ENCODE results near the gene HNF1B. TPM values are rescaled to one million over a fixed set of nuclear protein-coding genes. Genes with fewer than 3 reads are reported as not detected.

The HNF1B gene
- polyA plus RNA-seq, 4 donors: 10.0 to 29.2 (median 15.0) TPM

GRCh38 chr17:37754363-37754762 lies 9.5 kb upstream of the HNF1B start:
- Histone ChIP-seq H3K27me3 (ENCODE audit: control insufficient read depth in 3 of 3, insufficient read depth in 3 of 3, low read length in 3 of 3) (no peaks in the 10 kb centered on the region), H3K4me3 (ENCODE audit: low read depth in 1 of 3, low read length in 3 of 3) (no peak overlapping the region), H3K9me3 (ENCODE audit: control insufficient read depth in 2 of 2, insufficient read depth in 1 of 2, low read depth in 1 of 2, low read length in 1 of 2) (no peaks in the 10 kb centered on the region), H3K4me1 (ENCODE audit: control insufficient read depth in 3 of 3, insufficient read depth in 2 of 3, low read depth in 1 of 3, low read length in 2 of 3) (peaks cover 0 to 2% (median 0%) of the 10 kb centered on the region in 3 donors), H3K36me3 (ENCODE audit: control insufficient read depth in 3 of 3, insufficient read depth in 2 of 3, low read depth in 1 of 3, low read length in 3 of 3) (no peaks in the 10 kb centered on the region), H3K27ac (ENCODE audit: low read depth in 1 of 3, low read length in 2 of 3) (no peak overlapping the region)
- no peak for DNase-seq
- 87 to 98% (median 97%) methylated on average over 5 of the region's 5 CpGs for WGBS, 3 donors
- FAIRE-seq: no peak

GRCh38 chr17:37752482-37752881 lies 7.6 kb upstream of the HNF1B start:
- H3K27me3 ChIP-seq (ENCODE audit: control insufficient read depth in 3 of 3, insufficient read depth in 3 of 3, low read length in 3 of 3): peaks cover 0 to 2% (median 0%) of the 10 kb centered on the region in 3 donors
- no peak overlapping the region for H3K27ac ChIP-seq (ENCODE audit: low read depth in 1 of 3, low read length in 2 of 3)
- peaks cover 0 to 4% (median 0%) of the 10 kb centered on the region in 3 donors for H3K4me1 ChIP-seq (ENCODE audit: control insufficient read depth in 3 of 3, insufficient read depth in 2 of 3, low read depth in 1 of 3, low read length in 2 of 3)
- DNase-seq (no peak), FAIRE-seq (no peak)
- H3K4me3 ChIP-seq (ENCODE audit: low read depth in 1 of 3, low read length in 3 of 3): no peak overlapping the region
- H3K9me3 ChIP-seq (ENCODE audit: control insufficient read depth in 2 of 2, insufficient read depth in 1 of 2, low read depth in 1 of 2, low read length in 1 of 2): no peaks in the 10 kb centered on the region
- H3K36me3 ChIP-seq (ENCODE audit: control insufficient read depth in 3 of 3, insufficient read depth in 2 of 3, low read depth in 1 of 3, low read length in 3 of 3): peaks cover 0 to 4% (median 0%) of the 10 kb centered on the region in 3 donors
- 48 to 74% (median 64%) methylated on average over 5 of the region's 5 CpGs for WGBS, 3 donors

- H3K4me1 ChIP-seq (ENCODE audit: control insufficient read depth in 3 of 3, insufficient read depth in 2 of 3, low read depth in 1 of 3, low read length in 2 of 3): peaks cover 0 to 15% (median 0%) of the 10 kb centered on the region in 3 donors
- 57 to 67% (median 57%) methylated on average over 10 of the region's 10 CpGs for WGBS, 3 donors
- H3K27ac ChIP-seq (ENCODE audit: low read depth in 1 of 3, low read length in 2 of 3): no peak overlapping the region
- no peak for DNase-seq
- peaks cover 0 to 4% (median 0%) of the 10 kb centered on the region in 3 donors for H3K36me3 ChIP-seq (ENCODE audit: control insufficient read depth in 3 of 3, insufficient read depth in 2 of 3, low read depth in 1 of 3, low read length in 3 of 3)
- peaks cover 0 to 6% (median 2%) of the 10 kb centered on the region in 3 donors for H3K27me3 ChIP-seq (ENCODE audit: control insufficient read depth in 3 of 3, insufficient read depth in 3 of 3, low read length in 3 of 3)
- H3K9me3 ChIP-seq (ENCODE audit: control insufficient read depth in 2 of 2, insufficient read depth in 1 of 2, low read depth in 1 of 2, low read length in 1 of 2): no peaks in the 10 kb centered on the region
- no peak for FAIRE-seq
- no peak overlapping the region for H3K4me3 ChIP-seq (ENCODE audit: low read depth in 1 of 3, low read length in 3 of 3)
These were observed 6.1 kb upstream of the HNF1B start for GRCh38 chr17:37750768-37751475.

- Histone ChIP-seq H3K4me1 (ENCODE audit: control insufficient read depth in 3 of 3, insufficient read depth in 2 of 3, low read depth in 1 of 3, low read length in 2 of 3) (peaks cover 0 to 15% (median 0%) of the 10 kb centered on the region in 3 donors), H3K27ac (ENCODE audit: low read depth in 1 of 3, low read length in 2 of 3) (no peak overlapping the region), H3K27me3 (ENCODE audit: control insufficient read depth in 3 of 3, insufficient read depth in 3 of 3, low read length in 3 of 3) (peaks cover 0 to 10% (median 4%) of the 10 kb centered on the region in 3 donors), H3K36me3 (ENCODE audit: control insufficient read depth in 3 of 3, insufficient read depth in 2 of 3, low read depth in 1 of 3, low read length in 3 of 3) (peaks cover 0 to 8% (median 0%) of the 10 kb centered on the region in 3 donors), H3K9me3 (ENCODE audit: control insufficient read depth in 2 of 2, insufficient read depth in 1 of 2, low read depth in 1 of 2, low read length in 1 of 2) (no peaks in the 10 kb centered on the region), H3K4me3 (ENCODE audit: low read depth in 1 of 3, low read length in 3 of 3) (no peak overlapping the region)
- DNase-seq (no peak), FAIRE-seq (no peak)
- WGBS, 3 donors: 60 to 67% (median 66%) methylated on average over 5 of the region's 5 CpGs
These were observed 5.4 kb upstream of the HNF1B start for GRCh38 chr17:37750292-37750691.

GRCh38 chr17:37747222-37747621 lies 2.4 kb upstream of the HNF1B start:
- no peak for FAIRE-seq
- Histone ChIP-seq H3K27me3 (ENCODE audit: control insufficient read depth in 3 of 3, insufficient read depth in 3 of 3, low read length in 3 of 3) (peaks cover 0 to 22% (median 18%) of the 10 kb centered on the region in 3 donors), H3K36me3 (ENCODE audit: control insufficient read depth in 3 of 3, insufficient read depth in 2 of 3, low read depth in 1 of 3, low read length in 3 of 3) (peaks cover 0 to 8% (median 0%) of the 10 kb centered on the region in 3 donors), H3K9me3 (ENCODE audit: control insufficient read depth in 2 of 2, insufficient read depth in 1 of 2, low read depth in 1 of 2, low read length in 1 of 2) (no peaks in the 10 kb centered on the region), H3K4me3 (ENCODE audit: low read depth in 1 of 3, low read length in 3 of 3) (peak overlapping the region in 2 of 3 donors; percentile 85 to 92), H3K4me1 (ENCODE audit: control insufficient read depth in 3 of 3, insufficient read depth in 2 of 3, low read depth in 1 of 3, low read length in 2 of 3) (peaks cover 0 to 15% (median 0%) of the 10 kb centered on the region in 3 donors), H3K27ac (ENCODE audit: low read depth in 1 of 3, low read length in 2 of 3) (peak overlapping the region in 1 of 3 donors; percentile 97)
- peak in 1 of 2 donors; percentile 23 for DNase-seq
- 34 to 63% (median 56%) methylated on average over 2 of the region's 2 CpGs for WGBS, 3 donors

GRCh38 chr17:37746617-37747016 lies 1.8 kb upstream of the HNF1B start:
- H3K4me3 ChIP-seq (ENCODE audit: low read depth in 1 of 3, low read length in 3 of 3): peak overlapping the region in 2 of 3 donors; percentile 85 to 92
- peak in 1 of 2 donors; percentile 38 for DNase-seq
- H3K36me3 ChIP-seq (ENCODE audit: control insufficient read depth in 3 of 3, insufficient read depth in 2 of 3, low read depth in 1 of 3, low read length in 3 of 3): peaks cover 0 to 8% (median 0%) of the 10 kb centered on the region in 3 donors
- 30 to 43% (median 43%) methylated on average over 2 of the region's 2 CpGs for WGBS, 3 donors
- no peak for FAIRE-seq
- H3K9me3 ChIP-seq (ENCODE audit: control insufficient read depth in 2 of 2, insufficient read depth in 1 of 2, low read depth in 1 of 2, low read length in 1 of 2): no peaks in the 10 kb centered on the region
- peaks cover 0 to 27% (median 24%) of the 10 kb centered on the region in 3 donors for H3K27me3 ChIP-seq (ENCODE audit: control insufficient read depth in 3 of 3, insufficient read depth in 3 of 3, low read length in 3 of 3)
- H3K4me1 ChIP-seq (ENCODE audit: control insufficient read depth in 3 of 3, insufficient read depth in 2 of 3, low read depth in 1 of 3, low read length in 2 of 3): peaks cover 0 to 15% (median 3%) of the 10 kb centered on the region in 3 donors
- H3K27ac ChIP-seq (ENCODE audit: low read depth in 1 of 3, low read length in 2 of 3): peak overlapping the region in 1 of 3 donors; percentile 97

- FAIRE-seq (no peak), DNase-seq (peak; percentile 32 to 59)
- Histone ChIP-seq H3K4me1 (ENCODE audit: control insufficient read depth in 3 of 3, insufficient read depth in 2 of 3, low read depth in 1 of 3, low read length in 2 of 3) (peaks cover 0 to 15% (median 3%) of the 10 kb centered on the region in 3 donors), H3K36me3 (ENCODE audit: control insufficient read depth in 3 of 3, insufficient read depth in 2 of 3, low read depth in 1 of 3, low read length in 3 of 3) (peaks cover 0 to 8% (median 0%) of the 10 kb centered on the region in 3 donors), H3K27ac (ENCODE audit: low read depth in 1 of 3, low read length in 2 of 3) (peak overlapping the region; percentile 87 to 97 (median 94)), H3K4me3 (ENCODE audit: low read depth in 1 of 3, low read length in 3 of 3) (peak overlapping the region; percentile 37 to 92 (median 85)), H3K27me3 (ENCODE audit: control insufficient read depth in 3 of 3, insufficient read depth in 3 of 3, low read length in 3 of 3) (peaks cover 0 to 27% (median 25%) of the 10 kb centered on the region in 3 donors), H3K9me3 (ENCODE audit: control insufficient read depth in 2 of 2, insufficient read depth in 1 of 2, low read depth in 1 of 2, low read length in 1 of 2) (no peaks in the 10 kb centered on the region)
- WGBS, 3 donors: 9 to 16% (median 16%) methylated on average over 20 of the region's 20 CpGs
These were observed 1.1 kb upstream of the HNF1B start for GRCh38 chr17:37745801-37746426.

- no peak for FAIRE-seq
- Histone ChIP-seq H3K27ac (ENCODE audit: low read depth in 1 of 3, low read length in 2 of 3) (peak overlapping the region; percentile 87 to 97 (median 94)), H3K4me3 (ENCODE audit: low read depth in 1 of 3, low read length in 3 of 3) (peak overlapping the region; percentile 61 to 92 (median 85)), H3K27me3 (ENCODE audit: control insufficient read depth in 3 of 3, insufficient read depth in 3 of 3, low read length in 3 of 3) (peaks cover 0 to 28% (median 28%) of the 10 kb centered on the region in 3 donors), H3K9me3 (ENCODE audit: control insufficient read depth in 2 of 2, insufficient read depth in 1 of 2, low read depth in 1 of 2, low read length in 1 of 2) (no peaks in the 10 kb centered on the region), H3K36me3 (ENCODE audit: control insufficient read depth in 3 of 3, insufficient read depth in 2 of 3, low read depth in 1 of 3, low read length in 3 of 3) (peaks cover 0 to 8% (median 0%) of the 10 kb centered on the region in 3 donors), H3K4me1 (ENCODE audit: control insufficient read depth in 3 of 3, insufficient read depth in 2 of 3, low read depth in 1 of 3, low read length in 2 of 3) (peaks cover 0 to 20% (median 3%) of the 10 kb centered on the region in 3 donors)
- DNase-seq: no peak
- 1 to 4% (median 3%) methylated on average over 20 to 21 of the region's 21 CpGs for WGBS, 3 donors
These were observed 279 bp downstream of the HNF1B start for GRCh38 chr17:37744633-37744927.

All from small intestine (tissue), 7 donors.